Epithelial cell of proximal tubule (primary cell): ENCODE data around the gene CBFA2T3. TPM values are rescaled to one million over a fixed set of nuclear protein-coding genes. Genes with fewer than 3 reads are reported as not detected.

Experiments used
- DNase-seq: peaks from one replicate; pipeline ENCODE4 v3.0.0-alpha.2; 2011; ENCODE audit warnings: low read depth
- H3K4me3 ChIP-seq: 2 replicates; pipeline ENCODE4 v1.5.1; 2011; ENCODE audit warnings: low read depth, mild to moderate bottlenecking, low read length
- CTCF ChIP-seq: conservative IDR thresholded peaks from 2 replicates; pipeline ENCODE4 v1.5.1; 2012; ENCODE audit warnings: low read depth, mild to moderate bottlenecking, low read length
- total RNA-seq: library from RNA; depleted of rRNA; stranded (reverse); fragments of >200 nt; gene quantifications from 2 replicates; pipeline ENCODE4 v1.2.3, GENCODE V29; 2015

Gene CBFA2T3
- total RNA-seq, 1 donor from 2014 or later: 0.86 TPM

GRCh38 chr16:88956546-88957432 lies 20.2 kb downstream of the CBFA2T3 start:
- TF ChIP-seq CTCF: no peak
- no peak overlapping the region for H3K4me3 ChIP-seq
- no peak for DNase-seq

- H3K4me3 ChIP-seq: no peak overlapping the region
- TF ChIP-seq CTCF: no peak
- DNase-seq: no peak
Observed at GRCh38 chr16:88955906-88956305, 21.1 kb downstream of the CBFA2T3 start.

- no peak for TF ChIP-seq CTCF
- no peak overlapping the region for H3K4me3 ChIP-seq
- no peak for DNase-seq
Observed at GRCh38 chr16:88953003-88953690, 23.9 kb downstream of the CBFA2T3 start.

- DNase-seq: no peak
- TF ChIP-seq CTCF: no peak
- no peak overlapping the region for H3K4me3 ChIP-seq
Observed at GRCh38 chr16:88951989-88952388, 25.0 kb downstream of the CBFA2T3 start.

- no peak for TF ChIP-seq CTCF
- no peak for DNase-seq
- no peak overlapping the region for H3K4me3 ChIP-seq
Observed at GRCh38 chr16:88951501-88951900, 25.5 kb downstream of the CBFA2T3 start.

- DNase-seq: no peak
- no peak for TF ChIP-seq CTCF
- H3K4me3 ChIP-seq: no peak overlapping the region
Observed at GRCh38 chr16:88948781-88949490, 28.1 kb downstream of the CBFA2T3 start.
